Uterus (tissue), 4 donors: Measurements from ENCODE around the gene SPDYE4. TPM values are rescaled to one million over a fixed set of nuclear protein-coding genes. Genes with fewer than 3 reads are reported as not detected.
A peak's percentile ranks its signal among the peaks of the same experiment; 100 is the strongest.

ENCODE experiments used
- DNase-seq, 2 donors: peaks; one replicate each; pipeline ENCODE4 v3.0.0-alpha.2; 2019 to 2020
- H3K27ac ChIP-seq, 2 donors: fragments of 200-600 bp; sonication (generic); 1 replicate in 1 of 2; 2 replicates in 1 of 2; pipeline ENCODE4 v1.5.1; 2016 to 2018
- H3K27me3 ChIP-seq, 2 donors: fragments of 200-600 bp; sonication (generic); one replicate each; pipeline ENCODE4 v1.5.1; 2018 to 2019; ENCODE audit warnings: control low read depth in 1 of 2
- H3K36me3 ChIP-seq, 2 donors: fragments of 200-600 bp; sonication (generic); one replicate each; pipeline ENCODE4 v1.5.1; 2019; ENCODE audit warnings: control low read depth in 1 of 2
- H3K4me1 ChIP-seq, 2 donors: fragments of 200-600 bp; sonication (generic); one replicate each; pipeline ENCODE4 v1.5.1; 2018 to 2019; ENCODE audit warnings: control low read depth in 1 of 2
- H3K4me3 ChIP-seq, 2 donors: fragments of 200-600 bp; sonication (generic); 1 replicate in 1 of 2; 2 replicates in 1 of 2; pipeline ENCODE4 v1.5.1; 2018 to 2019; ENCODE audit warnings: mild to moderate bottlenecking in 1 of 2
- H3K9me3 ChIP-seq, 2 donors: fragments of 200-600 bp; sonication (generic); one replicate each; pipeline ENCODE4 v1.5.1; 2019; ENCODE audit warnings: control low read depth in 1 of 2
- CTCF ChIP-seq, 4 experiments: fragments of 200-600 bp in 2 of 4; fragments of 450-650 bp in 2 of 4; sonication (generic) in 2 of 4; IDR thresholded peaks; one replicate each; pipeline ENCODE4 v1.5.1; 2016 to 2019; ENCODE audit warnings: antibody characterized with exemption in 4 of 4, mild to moderate bottlenecking in 2 of 4, moderate library complexity in 1 of 4
- POLR2A ChIP-seq, 2 donors: fragments of 450-650 bp; IDR thresholded peaks; one replicate each; pipeline ENCODE4 v1.6.1; 2016; ENCODE audit warnings: antibody characterized with exemption in 2 of 2, mild to moderate bottlenecking in 1 of 2, moderate library complexity in 1 of 2
- intact Hi-C: fragments of 100-400 bp; cut with DNase I; formaldehyde crosslinking; loops from one replicate; pipeline ENCODE4 v1.15.1; 2023; ENCODE audit warnings: low total_unique reads
- total RNA-seq, 4 donors: library from RNA; depleted of rRNA in 3 of 4; stranded (reverse); fragments of >200 nt in 3 of 4; gene quantifications; one replicate each; pipeline versions ENCODE4 v1.1.0 to v1.2.4, GENCODE V29; 2014 to 2023
- donor health status: DM: yes; HTN: yes; CAD: no.

The SPDYE4 gene
- total RNA-seq, 4 donors from 2014 or later, result not detected

GRCh38 chr17:8791248-8791909 lies 33.0 kb upstream of the SPDYE4 start:
- H3K36me3 ChIP-seq, result no peaks in the 10 kb centered on the region
- peaks cover 0 to 10% of the 10 kb centered on the region in 2 donors for H3K9me3 ChIP-seq
- H3K27ac ChIP-seq, result no peak overlapping the region
- no peak for DNase-seq
- H3K27me3 ChIP-seq, result no peaks in the 10 kb centered on the region
- no peaks in the 10 kb centered on the region for H3K4me1 ChIP-seq
- TF ChIP-seq CTCF (IDR thresholded peaks at IDR 0.05), result no peak
- no peak for TF ChIP-seq POLR2A (IDR thresholded peaks at IDR 0.05)
- H3K4me3 ChIP-seq, result no peak overlapping the region
- intact Hi-C loops, result no loop called here

GRCh38 chr17:8789743-8790142 lies 31.4 kb upstream of the SPDYE4 start:
- intact Hi-C loops, result no loop called here
- no peaks in the 10 kb centered on the region for H3K4me1 ChIP-seq
- no peaks in the 10 kb centered on the region for H3K27me3 ChIP-seq
- H3K9me3 ChIP-seq, result peaks cover 0 to 10% of the 10 kb centered on the region in 2 donors
- H3K36me3 ChIP-seq, result no peaks in the 10 kb centered on the region
- DNase-seq, result no peak
- TF ChIP-seq POLR2A (IDR thresholded peaks at IDR 0.05) (no peak), CTCF (IDR thresholded peaks at IDR 0.05) (no peak)
- no peak overlapping the region for H3K27ac ChIP-seq
- no peak overlapping the region for H3K4me3 ChIP-seq

GRCh38 chr17:8788998-8789397 lies 30.7 kb upstream of the SPDYE4 start:
- Histone ChIP-seq H3K27me3 (no peaks in the 10 kb centered on the region), H3K9me3 (peaks cover 0 to 10% of the 10 kb centered on the region in 2 donors), H3K36me3 (no peaks in the 10 kb centered on the region), H3K4me1 (no peaks in the 10 kb centered on the region), H3K27ac (no peak overlapping the region), H3K4me3 (no peak overlapping the region)
- no peak for TF ChIP-seq CTCF (IDR thresholded peaks at IDR 0.05)
- DNase-seq, result no peak
- intact Hi-C loops, result no loop called here

- intact Hi-C loops, result no loop called here
- Histone ChIP-seq H3K4me3 (no peak overlapping the region), H3K4me1 (no peaks in the 10 kb centered on the region), H3K9me3 (no peaks in the 10 kb centered on the region), H3K27me3 (no peaks in the 10 kb centered on the region), H3K36me3 (no peaks in the 10 kb centered on the region), H3K27ac (no peak overlapping the region)
- peak; percentile 68 to 79 for DNase-seq
- peak; percentile 69 to 76 (median 74) for TF ChIP-seq CTCF (IDR thresholded peaks at IDR 0.05)
- TF ChIP-seq POLR2A (IDR thresholded peaks at IDR 0.05), result no peak
Measured at GRCh38 chr17:8785547-8786413, 27.4 kb upstream of the SPDYE4 start.

- Histone ChIP-seq H3K36me3 (no peaks in the 10 kb centered on the region), H3K27ac (no peak overlapping the region), H3K4me1 (no peaks in the 10 kb centered on the region), H3K27me3 (no peaks in the 10 kb centered on the region), H3K9me3 (no peaks in the 10 kb centered on the region), H3K4me3 (no peak overlapping the region)
- TF ChIP-seq POLR2A (IDR thresholded peaks at IDR 0.05), result no peak
- TF ChIP-seq CTCF (IDR thresholded peaks at IDR 0.05), result no peak
- DNase-seq, result no peak
- intact Hi-C loops, result no loop called here
Measured at GRCh38 chr17:8782176-8782575, 23.8 kb upstream of the SPDYE4 start.
